Tibial nerve (tissue), 4 donors: ENCODE data around the gene XPOT.

Experiments used
- EP300 ChIP-seq, 2 donors: sonication (generic); formaldehyde crosslinking; IDR thresholded peaks; one replicate each; pipeline ENCODE4 v1.6.1; 2017; ENCODE audit warnings: antibody characterized with exemption in 2 of 2, mild to moderate bottlenecking in 1 of 2
- POLR2A ChIP-seq, 2 donors: fragments of 450-650 bp; IDR thresholded peaks; one replicate each; pipeline ENCODE4 v1.6.1; 2017; ENCODE audit warnings: antibody characterized with exemption in 2 of 2, mild to moderate bottlenecking in 2 of 2, moderate library complexity in 2 of 2
- TF ChIP-seq, protein P1 (sequence below), 5 experiments: fragments of 200-600 bp in 3 of 5; fragments of 450-650 bp in 2 of 5; sonication (generic) in 3 of 5; IDR thresholded peaks; one replicate each; pipeline ENCODE4 v1.5.1; 2016 to 2019; ENCODE audit warnings: antibody characterized with exemption in 5 of 5, mild to moderate bottlenecking in 3 of 5, moderate library complexity in 2 of 5

DNA sequence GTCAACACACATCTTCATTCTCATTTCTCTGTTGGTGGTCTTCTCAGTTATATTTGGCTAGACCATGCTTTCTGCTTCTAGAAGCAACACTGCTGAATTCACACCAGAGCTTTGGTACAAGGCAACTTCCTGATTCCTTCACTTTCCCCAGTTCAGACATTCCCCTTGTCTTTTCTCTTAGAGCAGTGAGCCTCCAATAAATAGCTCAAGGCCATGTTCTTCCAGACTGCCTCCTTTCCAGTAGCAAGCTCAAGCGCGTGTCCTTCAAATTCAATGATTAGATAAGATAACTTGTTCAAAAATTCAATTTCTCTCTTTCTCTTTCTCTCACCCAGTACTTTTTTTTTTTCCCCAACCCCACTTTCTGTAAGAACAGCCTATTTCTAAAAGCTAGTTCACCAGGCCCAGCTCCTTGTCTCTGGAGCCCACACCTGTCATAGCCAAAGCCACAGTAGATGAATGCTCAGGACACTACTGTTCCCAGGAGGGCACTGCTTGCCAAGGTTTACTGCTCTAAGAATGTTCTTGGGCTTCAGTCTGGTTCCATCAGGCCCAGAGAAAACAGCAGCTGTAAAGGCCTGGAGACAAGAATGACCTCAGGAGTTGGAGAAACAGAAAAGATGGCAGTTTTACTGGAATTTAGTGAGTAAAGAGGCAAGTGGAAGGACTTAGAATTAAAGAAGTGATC, 65.4 kb downstream of the XPOT start:
- TF ChIP-seq POLR2A (IDR thresholded peaks at IDR 0.05) (no peak), EP300 (IDR thresholded peaks at IDR 0.05) (no peak)
- TF ChIP-seq, protein P1, sequence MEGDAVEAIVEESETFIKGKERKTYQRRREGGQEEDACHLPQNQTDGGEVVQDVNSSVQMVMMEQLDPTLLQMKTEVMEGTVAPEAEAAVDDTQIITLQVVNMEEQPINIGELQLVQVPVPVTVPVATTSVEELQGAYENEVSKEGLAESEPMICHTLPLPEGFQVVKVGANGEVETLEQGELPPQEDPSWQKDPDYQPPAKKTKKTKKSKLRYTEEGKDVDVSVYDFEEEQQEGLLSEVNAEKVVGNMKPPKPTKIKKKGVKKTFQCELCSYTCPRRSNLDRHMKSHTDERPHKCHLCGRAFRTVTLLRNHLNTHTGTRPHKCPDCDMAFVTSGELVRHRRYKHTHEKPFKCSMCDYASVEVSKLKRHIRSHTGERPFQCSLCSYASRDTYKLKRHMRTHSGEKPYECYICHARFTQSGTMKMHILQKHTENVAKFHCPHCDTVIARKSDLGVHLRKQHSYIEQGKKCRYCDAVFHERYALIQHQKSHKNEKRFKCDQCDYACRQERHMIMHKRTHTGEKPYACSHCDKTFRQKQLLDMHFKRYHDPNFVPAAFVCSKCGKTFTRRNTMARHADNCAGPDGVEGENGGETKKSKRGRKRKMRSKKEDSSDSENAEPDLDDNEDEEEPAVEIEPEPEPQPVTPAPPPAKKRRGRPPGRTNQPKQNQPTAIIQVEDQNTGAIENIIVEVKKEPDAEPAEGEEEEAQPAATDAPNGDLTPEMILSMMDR (IDR thresholded peaks at IDR 0.05): no peak
